ENCODE results near the gene RPL13A.
A peak's percentile ranks its signal among the peaks of the same experiment; 100 is the strongest.

Gene RPL13A

DNA sequence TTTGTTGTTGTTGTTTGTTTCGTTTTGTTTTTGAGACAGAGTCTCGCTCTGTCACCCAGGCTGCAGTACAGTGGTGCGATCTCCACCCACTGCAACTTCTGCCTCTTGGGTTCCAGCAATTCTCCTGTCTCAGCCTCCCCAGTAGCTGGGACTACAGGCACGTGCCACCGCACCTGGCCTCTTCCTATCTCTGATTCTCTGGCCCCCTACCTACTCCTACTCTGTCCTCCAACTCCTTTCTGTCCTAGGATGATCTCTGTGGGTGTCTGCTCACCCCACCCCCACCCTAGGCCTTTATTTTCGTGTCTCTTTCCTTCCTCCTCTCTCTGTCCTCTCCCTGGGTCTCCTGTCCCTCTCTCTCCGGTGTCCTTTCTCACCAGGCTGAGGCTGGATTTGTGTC lies 37.0 kb upstream of the RPL13A start:
- peak overlapping the region; percentile 99 for H3K9ac ChIP-seq (ENCODE audit: low read length)
- H3K36me3 ChIP-seq (ENCODE audit: insufficient read depth, low read length): peaks cover 34% of the 10 kb centered on the region
- no peaks in the 10 kb centered on the region for H3K27me3 ChIP-seq (ENCODE audit: insufficient read depth, low read length)
- H3K4me3 ChIP-seq (ENCODE audit: low read depth, low read length, poor library complexity, severe bottlenecking): peak overlapping the region; percentile 77
- H4K20me1 ChIP-seq (ENCODE audit: insufficient read depth, low read length): no peaks in the 10 kb centered on the region
- no peak overlapping the region for H2AFZ ChIP-seq (ENCODE audit: low read length)
- H3F3A ChIP-seq (ENCODE audit: insufficient read depth, low read length): peaks cover 7% of the 10 kb centered on the region; the same call in 1 of the 2 replicates
- TF ChIP-seq, protein P1, sequence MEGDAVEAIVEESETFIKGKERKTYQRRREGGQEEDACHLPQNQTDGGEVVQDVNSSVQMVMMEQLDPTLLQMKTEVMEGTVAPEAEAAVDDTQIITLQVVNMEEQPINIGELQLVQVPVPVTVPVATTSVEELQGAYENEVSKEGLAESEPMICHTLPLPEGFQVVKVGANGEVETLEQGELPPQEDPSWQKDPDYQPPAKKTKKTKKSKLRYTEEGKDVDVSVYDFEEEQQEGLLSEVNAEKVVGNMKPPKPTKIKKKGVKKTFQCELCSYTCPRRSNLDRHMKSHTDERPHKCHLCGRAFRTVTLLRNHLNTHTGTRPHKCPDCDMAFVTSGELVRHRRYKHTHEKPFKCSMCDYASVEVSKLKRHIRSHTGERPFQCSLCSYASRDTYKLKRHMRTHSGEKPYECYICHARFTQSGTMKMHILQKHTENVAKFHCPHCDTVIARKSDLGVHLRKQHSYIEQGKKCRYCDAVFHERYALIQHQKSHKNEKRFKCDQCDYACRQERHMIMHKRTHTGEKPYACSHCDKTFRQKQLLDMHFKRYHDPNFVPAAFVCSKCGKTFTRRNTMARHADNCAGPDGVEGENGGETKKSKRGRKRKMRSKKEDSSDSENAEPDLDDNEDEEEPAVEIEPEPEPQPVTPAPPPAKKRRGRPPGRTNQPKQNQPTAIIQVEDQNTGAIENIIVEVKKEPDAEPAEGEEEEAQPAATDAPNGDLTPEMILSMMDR (IDR thresholded peaks at IDR 0.05; ENCODE audit: low read length): no peak
- TF ChIP-seq EZH2 (IDR thresholded peaks at IDR 0.05; ENCODE audit: borderline replicate concordance, low read length): no peak
- no peaks in the 10 kb centered on the region for H3K9me3 ChIP-seq (ENCODE audit: low read length)
- peaks cover 7% of the 10 kb centered on the region; the same call in 1 of the 2 replicates for H3K79me2 ChIP-seq (ENCODE audit: insufficient read depth, low read length)
- H3K9me2 ChIP-seq (ENCODE audit: low read depth, low read length): no peaks in the 10 kb centered on the region
- H3K27ac ChIP-seq (ENCODE audit: low read depth, low read length, poor library complexity, severe bottlenecking): peak overlapping the region; percentile 72
- peak overlapping the region; percentile 91 for H3K4me2 ChIP-seq (ENCODE audit: low read length)
- peaks cover 24% of the 10 kb centered on the region for H3K4me1 ChIP-seq (ENCODE audit: insufficient read depth, low read length, severe bottlenecking)

DNA sequence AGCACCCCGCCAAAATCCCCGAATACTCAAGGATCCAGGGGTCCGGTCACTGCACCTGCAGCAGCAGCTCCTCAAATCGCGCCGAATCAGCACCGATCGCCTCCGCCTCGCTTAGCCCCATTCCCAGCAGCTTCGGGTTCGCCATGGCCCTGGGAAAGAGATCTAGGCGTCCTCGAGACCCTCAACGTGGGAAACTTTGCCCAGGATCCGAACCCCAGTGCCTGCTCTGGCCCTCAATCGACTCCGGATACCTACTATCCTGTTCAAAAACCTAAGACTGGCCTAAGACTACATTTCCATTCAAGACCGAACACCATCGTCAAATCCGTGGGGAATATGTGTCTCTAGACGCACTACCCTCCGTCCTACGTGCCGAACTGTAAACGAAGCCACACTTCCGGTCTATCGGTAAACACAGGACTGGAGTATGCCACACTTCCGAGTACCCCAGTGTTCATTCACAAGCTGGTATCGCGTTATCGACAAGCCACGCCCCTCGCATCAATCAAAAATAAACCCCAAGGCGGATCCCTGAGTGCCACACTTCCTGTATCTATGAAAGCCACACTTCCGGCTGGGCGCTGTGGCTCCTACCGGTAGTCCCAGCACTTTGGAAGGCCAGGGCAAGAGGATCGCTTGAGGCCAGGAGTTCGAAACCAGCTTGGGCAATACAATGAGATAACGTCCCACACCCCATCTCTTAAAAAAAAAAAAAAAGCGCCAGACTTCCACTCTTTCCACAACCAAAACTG lies 35.8 kb upstream of the RPL13A start, which contains the start of gene PIH1D1:
Gene PIH1D1, minus strand, starts transcription at position 385 of the 752 bp plus-strand sequence. Its CDS starts 240 bp downstream, at position 145.
- H3K9me3 ChIP-seq (ENCODE audit: low read length): no peaks in the 10 kb centered on the region
- H3K79me2 ChIP-seq (ENCODE audit: insufficient read depth, low read length): peaks cover 7% of the 10 kb centered on the region; the same call in 1 of the 2 replicates
- no peaks in the 10 kb centered on the region for H4K20me1 ChIP-seq (ENCODE audit: insufficient read depth, low read length)
- peaks cover 7% of the 10 kb centered on the region; the same call in 1 of the 2 replicates for H3F3A ChIP-seq (ENCODE audit: insufficient read depth, low read length)
- H3K9me2 ChIP-seq (ENCODE audit: low read depth, low read length): no peaks in the 10 kb centered on the region
- H2AFZ ChIP-seq (ENCODE audit: low read length): no peak within 1 kb of the TSS
- peaks cover 24% of the 10 kb centered on the region for H3K4me1 ChIP-seq (ENCODE audit: insufficient read depth, low read length, severe bottlenecking)
- TF ChIP-seq EZH2 (IDR thresholded peaks at IDR 0.05; ENCODE audit: borderline replicate concordance, low read length): no peak
- TF ChIP-seq, protein P1 (IDR thresholded peaks at IDR 0.05; ENCODE audit: low read length): no peak
- peak within 1 kb of the TSS; percentile 77 for H3K4me3 ChIP-seq (ENCODE audit: low read depth, low read length, poor library complexity, severe bottlenecking)
- H3K27ac ChIP-seq (ENCODE audit: low read depth, low read length, poor library complexity, severe bottlenecking): peak within 1 kb of the TSS; percentile 89
- peak within 1 kb of the TSS; percentile 99 for H3K9ac ChIP-seq (ENCODE audit: low read length)
- H3K4me2 ChIP-seq (ENCODE audit: low read length): peak within 1 kb of the TSS; percentile 91
- H3K36me3 ChIP-seq (ENCODE audit: insufficient read depth, low read length): peaks cover 31% of the 10 kb centered on the region
- H3K27me3 ChIP-seq (ENCODE audit: insufficient read depth, low read length): no peaks in the 10 kb centered on the region

DNA sequence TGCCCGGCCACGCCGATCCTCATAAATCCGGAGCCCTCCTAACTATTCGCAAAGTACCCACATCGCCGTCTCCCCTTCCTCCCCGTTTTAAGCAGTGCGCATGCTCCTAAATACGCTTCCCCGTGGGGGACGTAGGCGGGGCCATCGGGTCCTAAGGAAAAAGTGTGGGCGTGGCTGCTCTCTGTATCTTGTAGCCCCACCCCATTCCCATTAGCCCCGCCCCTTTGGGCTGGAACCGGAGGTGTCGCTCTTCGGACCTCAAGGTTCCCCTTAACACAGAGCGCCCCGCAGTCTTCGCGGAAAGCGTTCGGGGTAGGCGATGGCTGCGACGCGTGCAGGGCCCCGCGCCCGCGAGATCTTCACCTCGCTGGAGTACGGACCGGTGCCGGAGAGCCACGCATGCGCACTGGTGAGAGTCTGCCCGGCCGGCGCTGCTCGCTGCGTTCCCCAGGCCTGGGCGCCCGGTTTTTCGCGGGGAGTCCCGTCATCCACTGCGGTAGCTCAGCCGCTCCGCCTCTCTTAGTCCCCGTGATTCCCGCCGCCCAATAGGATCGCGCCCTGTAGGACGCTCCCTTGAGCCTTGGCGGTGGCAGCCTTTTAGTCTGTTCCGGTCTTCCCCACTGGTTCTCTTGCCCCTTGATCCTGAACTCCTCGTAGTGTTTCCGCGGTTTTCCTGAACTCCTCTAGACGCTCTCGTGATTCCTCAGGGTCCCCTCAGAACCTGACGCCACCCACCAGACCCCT lies 34.2 kb upstream of the RPL13A start, which contains the start of gene ALDH16A1:
Gene ALDH16A1, plus strand, starts transcription at position 213 of the 744 bp plus-strand sequence. Its CDS starts 107 bp downstream, at position 320.
- peak within 1 kb of the TSS; percentile 89 for H3K27ac ChIP-seq (ENCODE audit: low read depth, low read length, poor library complexity, severe bottlenecking)
- no peaks in the 10 kb centered on the region for H3K9me2 ChIP-seq (ENCODE audit: low read depth, low read length)
- peaks cover 31% of the 10 kb centered on the region for H3K4me1 ChIP-seq (ENCODE audit: insufficient read depth, low read length, severe bottlenecking)
- H2AFZ ChIP-seq (ENCODE audit: low read length): no peak within 1 kb of the TSS
- H3K36me3 ChIP-seq (ENCODE audit: insufficient read depth, low read length): peaks cover 18% of the 10 kb centered on the region; the same call in 1 of the 2 replicates
- H3K4me3 ChIP-seq (ENCODE audit: low read depth, low read length, poor library complexity, severe bottlenecking): peak within 1 kb of the TSS; percentile 77
- H3K9ac ChIP-seq (ENCODE audit: low read length): peak within 1 kb of the TSS; percentile 91
- H3K79me2 ChIP-seq (ENCODE audit: insufficient read depth, low read length): peaks cover 7% of the 10 kb centered on the region; the same call in 1 of the 2 replicates
- peaks cover 7% of the 10 kb centered on the region; the same call in 1 of the 2 replicates for H3F3A ChIP-seq (ENCODE audit: insufficient read depth, low read length)
- H4K20me1 ChIP-seq (ENCODE audit: insufficient read depth, low read length): no peaks in the 10 kb centered on the region
- TF ChIP-seq EZH2 (IDR thresholded peaks at IDR 0.05; ENCODE audit: borderline replicate concordance, low read length): no peak
- TF ChIP-seq, protein P1 (IDR thresholded peaks at IDR 0.05; ENCODE audit: low read length): no peak
- no peaks in the 10 kb centered on the region for H3K9me3 ChIP-seq (ENCODE audit: low read length)
- H3K4me2 ChIP-seq (ENCODE audit: low read length): peak within 1 kb of the TSS; percentile 77
- H3K27me3 ChIP-seq (ENCODE audit: insufficient read depth, low read length): no peaks in the 10 kb centered on the region
